ENCODE measurements around the gene MLLT3. TPM values are rescaled to one million over a fixed set of nuclear protein-coding genes. Genes with fewer than 3 reads are reported as not detected.

The MLLT3 gene
- total RNA-seq: 18.0 TPM
- long read RNA-seq, full-length matches to known transcripts: 11 of 19 reads
- long read RNA-seq, partial matches to known transcripts: 6 of 19 reads
- long read RNA-seq, other reads (novel, unspliced or antisense): 2 of 19 reads

DNA sequence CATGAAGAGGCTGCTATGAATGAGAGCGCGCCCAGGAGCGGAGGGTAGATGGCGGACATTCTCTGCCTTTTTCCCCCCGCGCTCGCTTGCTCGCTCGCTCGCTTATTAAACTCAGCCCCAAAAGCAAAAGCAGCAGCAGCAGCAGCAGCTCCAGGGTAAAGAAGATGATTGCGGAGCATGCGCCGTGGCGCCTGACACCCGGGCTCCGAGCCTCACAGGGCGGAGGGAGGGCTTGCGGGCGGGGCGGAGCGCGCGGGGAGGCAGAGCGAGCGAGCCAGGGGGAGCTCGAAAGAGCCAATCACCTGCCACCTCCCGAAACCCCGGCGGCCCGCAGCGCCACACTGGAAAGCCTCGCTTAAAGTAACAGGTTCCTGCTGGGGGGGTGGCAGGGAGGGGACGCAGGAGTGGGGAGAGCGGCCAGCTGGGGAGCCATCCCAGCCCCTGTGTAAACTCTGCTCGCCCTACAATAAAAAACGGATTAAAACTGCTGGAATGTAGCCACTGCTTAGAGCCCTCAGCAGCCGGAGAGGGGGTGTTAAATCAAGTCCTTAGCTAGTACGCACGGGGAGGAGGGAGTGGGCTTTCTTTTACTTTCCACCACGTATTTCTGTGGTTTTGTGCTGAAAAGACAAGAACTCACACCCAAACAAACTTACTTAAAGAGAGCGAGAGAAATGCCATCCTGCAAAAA, at the start of gene MLLT3:
MLLT3 (minus strand) TSS at position 170 of the 691 bp plus-strand sequence.
- intact Hi-C loops (cut with DNase I): no loop called here
- no peaks in the 10 kb centered on the region for H3K9me3 ChIP-seq
- ATAC-seq: peak; percentile 96 to 97
- no peaks in the 10 kb centered on the region for H3K27me3 ChIP-seq (ENCODE audit: low read depth)
- TF ChIP-seq, protein P1, sequence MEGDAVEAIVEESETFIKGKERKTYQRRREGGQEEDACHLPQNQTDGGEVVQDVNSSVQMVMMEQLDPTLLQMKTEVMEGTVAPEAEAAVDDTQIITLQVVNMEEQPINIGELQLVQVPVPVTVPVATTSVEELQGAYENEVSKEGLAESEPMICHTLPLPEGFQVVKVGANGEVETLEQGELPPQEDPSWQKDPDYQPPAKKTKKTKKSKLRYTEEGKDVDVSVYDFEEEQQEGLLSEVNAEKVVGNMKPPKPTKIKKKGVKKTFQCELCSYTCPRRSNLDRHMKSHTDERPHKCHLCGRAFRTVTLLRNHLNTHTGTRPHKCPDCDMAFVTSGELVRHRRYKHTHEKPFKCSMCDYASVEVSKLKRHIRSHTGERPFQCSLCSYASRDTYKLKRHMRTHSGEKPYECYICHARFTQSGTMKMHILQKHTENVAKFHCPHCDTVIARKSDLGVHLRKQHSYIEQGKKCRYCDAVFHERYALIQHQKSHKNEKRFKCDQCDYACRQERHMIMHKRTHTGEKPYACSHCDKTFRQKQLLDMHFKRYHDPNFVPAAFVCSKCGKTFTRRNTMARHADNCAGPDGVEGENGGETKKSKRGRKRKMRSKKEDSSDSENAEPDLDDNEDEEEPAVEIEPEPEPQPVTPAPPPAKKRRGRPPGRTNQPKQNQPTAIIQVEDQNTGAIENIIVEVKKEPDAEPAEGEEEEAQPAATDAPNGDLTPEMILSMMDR (IDR thresholded peaks at IDR 0.05): no peak
- peak; percentile 97 for DNase-seq
- peak within 1 kb of the TSS; percentile 81 for H3K27ac ChIP-seq
- no peaks in the 10 kb centered on the region for H3K36me3 ChIP-seq
- peaks cover 37% of the 10 kb centered on the region for H3K4me1 ChIP-seq
- H3K4me3 ChIP-seq: peak within 1 kb of the TSS; percentile 86

DNA sequence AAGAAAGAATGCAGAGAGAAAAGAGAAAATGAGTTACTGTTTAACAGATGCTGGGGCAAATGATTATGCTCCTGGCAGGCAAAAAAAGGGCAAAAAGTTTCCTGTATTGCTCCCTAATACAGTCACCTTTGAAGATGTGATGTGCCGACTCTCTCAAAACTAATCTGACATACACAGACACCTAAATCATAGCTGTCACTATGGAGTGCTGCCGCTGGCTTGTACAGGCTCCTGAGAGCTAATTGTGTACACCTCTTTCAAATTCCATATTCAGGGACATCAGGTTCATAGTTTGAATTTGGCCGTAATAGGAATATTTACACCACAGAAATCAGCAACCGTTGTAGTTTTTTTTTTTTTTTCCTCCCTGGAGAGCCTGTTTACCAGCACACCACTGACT, 49.3 kb upstream of the MLLT3 start:
- Histone ChIP-seq H3K4me1 (no peaks in the 10 kb centered on the region), H3K4me3 (no peak overlapping the region), H3K27me3 (ENCODE audit: low read depth) (no peaks in the 10 kb centered on the region), H3K27ac (no peak overlapping the region), H3K36me3 (no peaks in the 10 kb centered on the region), H3K9me3 (no peaks in the 10 kb centered on the region)
- TF ChIP-seq, protein P1 (IDR thresholded peaks at IDR 0.05): no peak
- intact Hi-C loops (cut with DNase I): no loop called here
- DNase-seq: no peak
- ATAC-seq: no peak

DNA sequence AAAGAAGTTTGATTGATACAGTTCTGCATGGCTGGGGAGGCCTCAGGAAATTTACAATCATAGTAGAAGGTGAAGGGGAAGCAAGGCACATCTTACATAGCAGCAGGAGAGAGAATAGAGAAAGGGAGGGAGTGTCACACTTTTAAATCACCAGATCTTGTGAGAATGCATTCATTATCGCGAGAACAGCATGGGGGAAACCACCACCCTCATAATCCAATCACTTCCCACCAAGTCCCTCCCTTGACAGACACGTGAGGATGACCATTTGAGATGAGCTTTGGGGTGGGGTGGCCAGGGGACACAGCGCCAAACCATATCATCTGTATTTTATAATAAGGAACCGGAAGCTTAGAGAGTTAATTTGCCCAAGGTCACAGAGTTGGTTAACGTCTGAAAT, 48.1 kb upstream of the MLLT3 start:
- no peaks in the 10 kb centered on the region for H3K27me3 ChIP-seq (ENCODE audit: low read depth)
- ATAC-seq (no peak), DNase-seq (no peak)
- no peaks in the 10 kb centered on the region for H3K36me3 ChIP-seq
- no peak overlapping the region for H3K27ac ChIP-seq
- TF ChIP-seq, protein P1 (IDR thresholded peaks at IDR 0.05): no peak
- no peaks in the 10 kb centered on the region for H3K4me1 ChIP-seq
- H3K4me3 ChIP-seq: no peak overlapping the region
- intact Hi-C loops (cut with DNase I): no loop called here
- H3K9me3 ChIP-seq: no peaks in the 10 kb centered on the region

DNA sequence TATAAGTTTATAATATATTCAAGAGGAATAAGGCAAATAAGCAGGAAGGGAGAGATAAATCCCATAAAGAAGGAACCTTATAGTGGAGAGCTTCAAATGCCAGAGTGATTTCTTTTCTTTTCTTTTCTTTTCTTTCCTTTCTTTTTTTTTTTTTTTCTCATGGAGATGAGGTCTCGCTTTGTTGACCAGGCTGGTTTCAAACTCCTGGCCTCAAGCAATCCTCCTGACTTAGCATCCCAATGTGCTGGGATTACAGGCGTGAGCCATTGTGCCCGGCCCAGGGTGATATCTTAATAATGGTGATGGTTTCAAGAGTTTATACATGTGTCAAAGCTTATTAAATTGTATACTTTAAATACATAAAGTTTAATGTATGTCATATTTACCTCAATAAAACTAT, 42.2 kb upstream of the MLLT3 start:
- TF ChIP-seq, protein P1 (IDR thresholded peaks at IDR 0.05): no peak
- H3K27ac ChIP-seq: no peak overlapping the region
- H3K4me1 ChIP-seq: peaks cover 7% of the 10 kb centered on the region
- no peaks in the 10 kb centered on the region for H3K27me3 ChIP-seq (ENCODE audit: low read depth)
- H3K4me3 ChIP-seq: no peak overlapping the region
- no peaks in the 10 kb centered on the region for H3K36me3 ChIP-seq
- intact Hi-C loops (cut with DNase I): no loop called here
- DNase-seq (no peak), ATAC-seq (no peak)
- no peaks in the 10 kb centered on the region for H3K9me3 ChIP-seq

DNA sequence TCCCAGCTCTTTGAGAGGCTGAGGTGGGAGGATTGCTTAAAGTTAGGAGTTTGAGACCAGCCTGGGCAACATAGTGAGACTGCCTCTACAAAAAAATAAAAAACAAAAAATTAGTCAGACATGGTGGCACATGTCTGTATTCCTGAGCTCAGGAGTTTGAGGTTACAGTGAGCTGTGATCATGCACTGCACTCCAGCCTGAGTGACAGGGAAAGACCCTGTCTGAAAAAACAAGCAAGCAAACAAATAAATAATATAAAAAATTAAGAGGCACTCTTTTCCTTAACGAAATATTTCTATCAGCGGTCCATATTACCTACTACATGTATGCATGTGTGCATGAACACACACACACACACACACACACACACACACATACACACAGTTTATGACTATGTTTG, 40.8 kb upstream of the MLLT3 start:
- no peaks in the 10 kb centered on the region for H3K36me3 ChIP-seq
- peaks cover 7% of the 10 kb centered on the region for H3K4me1 ChIP-seq
- no peak overlapping the region for H3K4me3 ChIP-seq
- intact Hi-C loops (cut with DNase I): no loop called here
- no peaks in the 10 kb centered on the region for H3K9me3 ChIP-seq
- H3K27me3 ChIP-seq (ENCODE audit: low read depth): no peaks in the 10 kb centered on the region
- ATAC-seq (no peak), DNase-seq (no peak)
- H3K27ac ChIP-seq: no peak overlapping the region
- TF ChIP-seq, protein P1 (IDR thresholded peaks at IDR 0.05): no peak

Data from lower lobe of right lung (tissue), 2 donors.